ENCODE results near the gene ZNF672. TPM values are rescaled to one million over a fixed set of nuclear protein-coding genes. Genes with fewer than 3 reads are reported as not detected.

Gene ZNF672
- polyA plus RNA-seq, 1 of the 3 experiments (the other 2 are of a cell fraction): 14.2 TPM

DNA sequence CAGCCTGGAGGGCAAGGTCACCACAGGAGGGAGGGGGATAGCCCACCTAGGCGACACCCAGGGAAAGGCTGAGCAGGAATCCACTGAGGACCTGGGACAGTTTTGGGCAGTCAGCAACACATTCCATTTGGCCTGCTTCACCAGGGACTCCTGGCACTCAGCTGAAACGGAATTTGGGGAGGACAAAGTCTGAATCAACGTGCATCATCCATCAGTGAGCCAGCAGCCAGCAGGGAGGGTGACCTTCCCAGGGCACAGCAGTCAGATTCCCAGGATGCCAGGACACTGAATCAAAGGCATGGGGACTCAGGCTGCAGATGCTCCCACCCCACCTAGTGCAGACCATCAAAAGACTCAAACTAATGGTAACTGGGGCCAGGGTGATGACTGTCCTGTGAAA lies 16.9 kb upstream of the ZNF672 start (continued):
- peak; percentile 92; the same call in 1 of the 2 replicates for TF ChIP-seq FOSL2 (IDR thresholded peaks at IDR 0.05; ENCODE audit: borderline replicate concordance, low read depth)
- TF ChIP-seq RXRA (IDR thresholded peaks at IDR 0.05; ENCODE audit: borderline replicate concordance, low read depth): peak; percentile 88; the same call in 1 of the 2 replicates
- no peak for TF ChIP-seq NRF1 (IDR thresholded peaks at IDR 0.05; ENCODE audit: low read depth, low read length)
- peak; percentile 83 for TF ChIP-seq JUND (IDR thresholded peaks at IDR 0.05)
- TF ChIP-seq RFX5 (IDR thresholded peaks at IDR 0.05; ENCODE audit: low read length): no peak
- TF ChIP-seq SMC3 (IDR thresholded peaks at IDR 0.05; ENCODE audit: low read depth, low read length): no peak
- TF ChIP-seq, protein P1, sequence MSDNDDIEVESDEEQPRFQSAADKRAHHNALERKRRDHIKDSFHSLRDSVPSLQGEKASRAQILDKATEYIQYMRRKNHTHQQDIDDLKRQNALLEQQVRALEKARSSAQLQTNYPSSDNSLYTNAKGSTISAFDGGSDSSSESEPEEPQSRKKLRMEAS (IDR thresholded peaks at IDR 0.05; ENCODE audit: low read depth): peak; percentile 66
- no peak for TF ChIP-seq CHD2 (IDR thresholded peaks at IDR 0.05; ENCODE audit: low read length, partially characterized antibody)
- TF ChIP-seq, protein P2, sequence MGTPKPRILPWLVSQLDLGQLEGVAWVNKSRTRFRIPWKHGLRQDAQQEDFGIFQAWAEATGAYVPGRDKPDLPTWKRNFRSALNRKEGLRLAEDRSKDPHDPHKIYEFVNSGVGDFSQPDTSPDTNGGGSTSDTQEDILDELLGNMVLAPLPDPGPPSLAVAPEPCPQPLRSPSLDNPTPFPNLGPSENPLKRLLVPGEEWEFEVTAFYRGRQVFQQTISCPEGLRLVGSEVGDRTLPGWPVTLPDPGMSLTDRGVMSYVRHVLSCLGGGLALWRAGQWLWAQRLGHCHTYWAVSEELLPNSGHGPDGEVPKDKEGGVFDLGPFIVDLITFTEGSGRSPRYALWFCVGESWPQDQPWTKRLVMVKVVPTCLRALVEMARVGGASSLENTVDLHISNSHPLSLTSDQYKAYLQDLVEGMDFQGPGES (IDR thresholded peaks at IDR 0.05; ENCODE audit: low read depth, low read length): no peak
- no peak for TF ChIP-seq MEF2A (IDR thresholded peaks at IDR 0.05; ENCODE audit: borderline replicate concordance, low read depth)
- TF ChIP-seq POLR2AphosphoS5 (IDR thresholded peaks at IDR 0.05; ENCODE audit: low read depth, low read length): no peak
- TF ChIP-seq, protein P3, sequence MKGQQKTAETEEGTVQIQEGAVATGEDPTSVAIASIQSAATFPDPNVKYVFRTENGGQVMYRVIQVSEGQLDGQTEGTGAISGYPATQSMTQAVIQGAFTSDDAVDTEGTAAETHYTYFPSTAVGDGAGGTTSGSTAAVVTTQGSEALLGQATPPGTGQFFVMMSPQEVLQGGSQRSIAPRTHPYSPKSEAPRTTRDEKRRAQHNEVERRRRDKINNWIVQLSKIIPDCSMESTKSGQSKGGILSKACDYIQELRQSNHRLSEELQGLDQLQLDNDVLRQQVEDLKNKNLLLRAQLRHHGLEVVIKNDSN (IDR thresholded peaks at IDR 0.05; ENCODE audit: borderline replicate concordance, low read depth): no peak
- peak; percentile 77 for TF ChIP-seq NFIC (IDR thresholded peaks at IDR 0.05; ENCODE audit: borderline replicate concordance)
- TF ChIP-seq MXI1 (IDR thresholded peaks at IDR 0.05; ENCODE audit: low read depth, low read length): no peak
- peak; percentile 98 for TF ChIP-seq TEAD4 (IDR thresholded peaks at IDR 0.05; ENCODE audit: borderline replicate concordance, insufficient read depth)
- no peak for TF ChIP-seq YY1 (IDR thresholded peaks at IDR 0.05; ENCODE audit: low read depth)

DNA sequence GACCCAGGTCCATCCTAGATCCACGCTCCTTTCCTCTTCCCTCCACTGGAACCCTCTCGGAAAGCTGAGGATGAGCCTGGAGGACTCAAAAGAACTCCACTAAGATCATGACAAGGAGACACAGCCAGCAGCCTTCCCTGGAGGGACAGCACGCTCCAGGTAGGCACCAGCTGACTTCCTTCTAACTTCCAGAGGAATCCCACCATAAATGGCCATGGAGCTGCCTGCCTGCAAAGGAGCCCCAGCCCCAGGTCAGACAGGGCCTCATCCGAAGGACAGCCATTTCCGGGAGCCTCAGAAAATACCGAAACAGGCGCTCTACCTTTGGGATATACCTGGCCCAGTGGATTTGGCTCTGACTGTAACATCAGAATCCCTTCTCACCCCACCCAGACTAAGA lies 16.4 kb upstream of the ZNF672 start:
- CTCF ChIA-PET: interaction anchor here (1.6 to 5.0 kb wide), 4 partner anchors 14 to 198 kb away, joined by 3 to 24 read pairs (median 5); partner anchors contain the start of genes ZNF672 and ZNF692
- peak overlapping the region; percentile 64 for H3K9ac ChIP-seq
- H4K20me1 ChIP-seq (ENCODE audit: insufficient read depth): peaks cover 6% of the 10 kb centered on the region; the same call in 1 of the 2 replicates
- H2AFZ ChIP-seq (ENCODE audit: low read depth): no peak overlapping the region
- H3K27me3 ChIP-seq (ENCODE audit: insufficient read depth): no peaks in the 10 kb centered on the region
- H3K4me1 ChIP-seq (ENCODE audit: control insufficient read depth in 1 of 2, insufficient read depth in 2 of 2, low read depth in 1 of 2, low read length in 1 of 2): peaks cover 34 to 41% of the 10 kb centered on the region in 2 experiments
- POLR2A ChIA-PET: no interaction called here
- peaks cover 80% of the 10 kb centered on the region for H3K79me2 ChIP-seq (ENCODE audit: insufficient read depth)
- peak overlapping the region in 1 of 2 experiments; percentile 19; a peak in 1 of 4 replicates for H3K4me3 ChIP-seq (ENCODE audit: low read depth in 2 of 2, low read length in 1 of 2)
- peaks cover 32% of the 10 kb centered on the region for H3F3A ChIP-seq (replicated peaks; ENCODE audit: insufficient read depth)
- H3K9me2 ChIP-seq: no peaks in the 10 kb centered on the region
- H3K27ac ChIP-seq (ENCODE audit: low read depth in 2 of 2, low read length in 1 of 2): peak overlapping the region; percentile 17 to 92; a peak in 3 of 4 replicates
- H3K4me2 ChIP-seq: peak overlapping the region; percentile 81
- DNase-seq: no peak
- 98% methylated on average over 6 of the region's 7 CpGs for WGBS (ENCODE audit: low lambda C conversion rate)
- peaks cover 14 to 31% of the 10 kb centered on the region in 2 experiments for H3K36me3 ChIP-seq (replicated peaks in 1 of 2; ENCODE audit: control insufficient read depth in 1 of 2, insufficient read depth in 2 of 2, low read length in 1 of 2)
- no peaks in the 10 kb centered on the region for H3K9me3 ChIP-seq
- TF ChIP-seq YY1 (IDR thresholded peaks at IDR 0.05; ENCODE audit: low read depth): no peak
- no peak for TF ChIP-seq TAF1 (IDR thresholded peaks at IDR 0.05; ENCODE audit: borderline replicate concordance, low read depth, low read length)
- no peak for TF ChIP-seq SMC3 (IDR thresholded peaks at IDR 0.05; ENCODE audit: low read depth, low read length)
- TF ChIP-seq MEF2A (IDR thresholded peaks at IDR 0.05; ENCODE audit: borderline replicate concordance, low read depth): no peak
- TF ChIP-seq RAD21 (IDR thresholded peaks at IDR 0.05; ENCODE audit: low read length): no peak
- no peak for TF ChIP-seq MXI1 (IDR thresholded peaks at IDR 0.05; ENCODE audit: low read depth, low read length)
- TF ChIP-seq POLR2AphosphoS5 (IDR thresholded peaks at IDR 0.05; ENCODE audit: low read depth, low read length): no peak
- TF ChIP-seq, protein P4, sequence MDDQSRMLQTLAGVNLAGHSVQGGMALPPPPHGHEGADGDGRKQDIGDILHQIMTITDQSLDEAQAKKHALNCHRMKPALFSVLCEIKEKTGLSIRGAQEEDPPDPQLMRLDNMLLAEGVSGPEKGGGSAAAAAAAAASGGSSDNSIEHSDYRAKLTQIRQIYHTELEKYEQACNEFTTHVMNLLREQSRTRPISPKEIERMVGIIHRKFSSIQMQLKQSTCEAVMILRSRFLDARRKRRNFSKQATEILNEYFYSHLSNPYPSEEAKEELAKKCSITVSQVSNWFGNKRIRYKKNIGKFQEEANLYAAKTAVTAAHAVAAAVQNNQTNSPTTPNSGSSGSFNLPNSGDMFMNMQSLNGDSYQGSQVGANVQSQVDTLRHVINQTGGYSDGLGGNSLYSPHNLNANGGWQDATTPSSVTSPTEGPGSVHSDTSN (IDR thresholded peaks at IDR 0.05): no peak

Measured in SK-N-SH (cell line).